ENCODE measurements around the gene TDRD3. TPM values are rescaled to one million over a fixed set of nuclear protein-coding genes. Genes with fewer than 3 reads are reported as not detected.

The TDRD3 gene
- total and polyA plus RNA-seq, 2 experiments from 2014 or later = 13.1 to 13.3 TPM

DNA sequence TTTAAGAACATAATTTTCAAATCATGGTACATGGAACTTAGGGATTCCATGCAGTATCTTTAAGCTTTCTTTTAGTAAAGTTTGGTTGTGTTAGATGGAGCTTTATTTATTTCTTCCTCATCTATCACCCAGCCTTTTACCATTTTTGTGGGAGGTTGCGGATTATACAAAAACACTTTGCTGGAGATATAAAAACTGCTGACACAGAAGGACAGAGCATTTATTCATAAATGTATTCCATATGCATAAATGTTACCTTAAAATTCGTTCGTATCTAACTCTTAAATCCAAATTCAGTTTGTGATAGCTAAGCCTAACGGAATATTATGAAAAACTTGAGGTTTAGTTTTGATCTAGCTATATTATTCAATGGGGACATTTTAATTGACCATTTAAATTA, 143.3 kb downstream of the TDRD3 start:
- Mint-ChIP-seq H3K4me3 (no peak overlapping the region), H3K4me1 (no peaks in the 10 kb centered on the region), H3K27me3 (ENCODE audit: insufficient read depth, low read depth, poor library complexity) (no peaks in the 10 kb centered on the region), H3K27ac (no peak overlapping the region), H3K36me3 (ENCODE audit: low read depth) (no peaks in the 10 kb centered on the region), H3K9me3 (no peaks in the 10 kb centered on the region)
- Histone ChIP-seq H3K27ac (ENCODE audit: low read depth) (no peak overlapping the region), H3K27me3 (ENCODE audit: insufficient read depth) (no peaks in the 10 kb centered on the region), H3F3A (replicated peaks; ENCODE audit: low read depth) (no peaks in the 10 kb centered on the region), H3K4me2 (no peak overlapping the region), H3K4me1 (ENCODE audit: insufficient read depth) (no peaks in the 10 kb centered on the region), H4K20me1 (replicated peaks; ENCODE audit: insufficient read depth) (no peaks in the 10 kb centered on the region), H3K36me3 (ENCODE audit: insufficient read depth) (no peaks in the 10 kb centered on the region), H3K9me2 (ENCODE audit: insufficient read depth) (no peaks in the 10 kb centered on the region), H2AFZ (no peak overlapping the region), H3K4me3 (no peak overlapping the region), H3K79me2 (replicated peaks; ENCODE audit: insufficient read depth) (no peaks in the 10 kb centered on the region)
- ATAC-seq (no peak), DNase-seq (ENCODE audit: low spot score) (no peak)
- TF ChIP-seq POLR2AphosphoS5 (IDR thresholded peaks at IDR 0.05; ENCODE audit: low read depth) (no peak), CREB1 (CRISPR knock-in tag; IDR thresholded peaks at IDR 0.05; ENCODE audit: low read depth) (no peak), NANOG (IDR thresholded peaks at IDR 0.05; ENCODE audit: borderline replicate concordance) (no peak), ZNF331 (CRISPR knock-in tag; IDR thresholded peaks at IDR 0.05; ENCODE audit: low read depth) (no peak), REST (IDR thresholded peaks at IDR 0.05; ENCODE audit: unreplicated experiment) (no peak), EZH2phosphoT487 (IDR thresholded peaks at IDR 0.05; ENCODE audit: unreplicated experiment) (no peak), JUNB (IDR thresholded peaks at IDR 0.05; ENCODE audit: unreplicated experiment) (no peak)
- TF ChIP-seq, protein P1, sequence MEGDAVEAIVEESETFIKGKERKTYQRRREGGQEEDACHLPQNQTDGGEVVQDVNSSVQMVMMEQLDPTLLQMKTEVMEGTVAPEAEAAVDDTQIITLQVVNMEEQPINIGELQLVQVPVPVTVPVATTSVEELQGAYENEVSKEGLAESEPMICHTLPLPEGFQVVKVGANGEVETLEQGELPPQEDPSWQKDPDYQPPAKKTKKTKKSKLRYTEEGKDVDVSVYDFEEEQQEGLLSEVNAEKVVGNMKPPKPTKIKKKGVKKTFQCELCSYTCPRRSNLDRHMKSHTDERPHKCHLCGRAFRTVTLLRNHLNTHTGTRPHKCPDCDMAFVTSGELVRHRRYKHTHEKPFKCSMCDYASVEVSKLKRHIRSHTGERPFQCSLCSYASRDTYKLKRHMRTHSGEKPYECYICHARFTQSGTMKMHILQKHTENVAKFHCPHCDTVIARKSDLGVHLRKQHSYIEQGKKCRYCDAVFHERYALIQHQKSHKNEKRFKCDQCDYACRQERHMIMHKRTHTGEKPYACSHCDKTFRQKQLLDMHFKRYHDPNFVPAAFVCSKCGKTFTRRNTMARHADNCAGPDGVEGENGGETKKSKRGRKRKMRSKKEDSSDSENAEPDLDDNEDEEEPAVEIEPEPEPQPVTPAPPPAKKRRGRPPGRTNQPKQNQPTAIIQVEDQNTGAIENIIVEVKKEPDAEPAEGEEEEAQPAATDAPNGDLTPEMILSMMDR (conservative IDR thresholded peaks at IDR 0.05; ENCODE audit: low read depth in 2 of 2) = no peak
- TF ChIP-seq, protein P2, sequence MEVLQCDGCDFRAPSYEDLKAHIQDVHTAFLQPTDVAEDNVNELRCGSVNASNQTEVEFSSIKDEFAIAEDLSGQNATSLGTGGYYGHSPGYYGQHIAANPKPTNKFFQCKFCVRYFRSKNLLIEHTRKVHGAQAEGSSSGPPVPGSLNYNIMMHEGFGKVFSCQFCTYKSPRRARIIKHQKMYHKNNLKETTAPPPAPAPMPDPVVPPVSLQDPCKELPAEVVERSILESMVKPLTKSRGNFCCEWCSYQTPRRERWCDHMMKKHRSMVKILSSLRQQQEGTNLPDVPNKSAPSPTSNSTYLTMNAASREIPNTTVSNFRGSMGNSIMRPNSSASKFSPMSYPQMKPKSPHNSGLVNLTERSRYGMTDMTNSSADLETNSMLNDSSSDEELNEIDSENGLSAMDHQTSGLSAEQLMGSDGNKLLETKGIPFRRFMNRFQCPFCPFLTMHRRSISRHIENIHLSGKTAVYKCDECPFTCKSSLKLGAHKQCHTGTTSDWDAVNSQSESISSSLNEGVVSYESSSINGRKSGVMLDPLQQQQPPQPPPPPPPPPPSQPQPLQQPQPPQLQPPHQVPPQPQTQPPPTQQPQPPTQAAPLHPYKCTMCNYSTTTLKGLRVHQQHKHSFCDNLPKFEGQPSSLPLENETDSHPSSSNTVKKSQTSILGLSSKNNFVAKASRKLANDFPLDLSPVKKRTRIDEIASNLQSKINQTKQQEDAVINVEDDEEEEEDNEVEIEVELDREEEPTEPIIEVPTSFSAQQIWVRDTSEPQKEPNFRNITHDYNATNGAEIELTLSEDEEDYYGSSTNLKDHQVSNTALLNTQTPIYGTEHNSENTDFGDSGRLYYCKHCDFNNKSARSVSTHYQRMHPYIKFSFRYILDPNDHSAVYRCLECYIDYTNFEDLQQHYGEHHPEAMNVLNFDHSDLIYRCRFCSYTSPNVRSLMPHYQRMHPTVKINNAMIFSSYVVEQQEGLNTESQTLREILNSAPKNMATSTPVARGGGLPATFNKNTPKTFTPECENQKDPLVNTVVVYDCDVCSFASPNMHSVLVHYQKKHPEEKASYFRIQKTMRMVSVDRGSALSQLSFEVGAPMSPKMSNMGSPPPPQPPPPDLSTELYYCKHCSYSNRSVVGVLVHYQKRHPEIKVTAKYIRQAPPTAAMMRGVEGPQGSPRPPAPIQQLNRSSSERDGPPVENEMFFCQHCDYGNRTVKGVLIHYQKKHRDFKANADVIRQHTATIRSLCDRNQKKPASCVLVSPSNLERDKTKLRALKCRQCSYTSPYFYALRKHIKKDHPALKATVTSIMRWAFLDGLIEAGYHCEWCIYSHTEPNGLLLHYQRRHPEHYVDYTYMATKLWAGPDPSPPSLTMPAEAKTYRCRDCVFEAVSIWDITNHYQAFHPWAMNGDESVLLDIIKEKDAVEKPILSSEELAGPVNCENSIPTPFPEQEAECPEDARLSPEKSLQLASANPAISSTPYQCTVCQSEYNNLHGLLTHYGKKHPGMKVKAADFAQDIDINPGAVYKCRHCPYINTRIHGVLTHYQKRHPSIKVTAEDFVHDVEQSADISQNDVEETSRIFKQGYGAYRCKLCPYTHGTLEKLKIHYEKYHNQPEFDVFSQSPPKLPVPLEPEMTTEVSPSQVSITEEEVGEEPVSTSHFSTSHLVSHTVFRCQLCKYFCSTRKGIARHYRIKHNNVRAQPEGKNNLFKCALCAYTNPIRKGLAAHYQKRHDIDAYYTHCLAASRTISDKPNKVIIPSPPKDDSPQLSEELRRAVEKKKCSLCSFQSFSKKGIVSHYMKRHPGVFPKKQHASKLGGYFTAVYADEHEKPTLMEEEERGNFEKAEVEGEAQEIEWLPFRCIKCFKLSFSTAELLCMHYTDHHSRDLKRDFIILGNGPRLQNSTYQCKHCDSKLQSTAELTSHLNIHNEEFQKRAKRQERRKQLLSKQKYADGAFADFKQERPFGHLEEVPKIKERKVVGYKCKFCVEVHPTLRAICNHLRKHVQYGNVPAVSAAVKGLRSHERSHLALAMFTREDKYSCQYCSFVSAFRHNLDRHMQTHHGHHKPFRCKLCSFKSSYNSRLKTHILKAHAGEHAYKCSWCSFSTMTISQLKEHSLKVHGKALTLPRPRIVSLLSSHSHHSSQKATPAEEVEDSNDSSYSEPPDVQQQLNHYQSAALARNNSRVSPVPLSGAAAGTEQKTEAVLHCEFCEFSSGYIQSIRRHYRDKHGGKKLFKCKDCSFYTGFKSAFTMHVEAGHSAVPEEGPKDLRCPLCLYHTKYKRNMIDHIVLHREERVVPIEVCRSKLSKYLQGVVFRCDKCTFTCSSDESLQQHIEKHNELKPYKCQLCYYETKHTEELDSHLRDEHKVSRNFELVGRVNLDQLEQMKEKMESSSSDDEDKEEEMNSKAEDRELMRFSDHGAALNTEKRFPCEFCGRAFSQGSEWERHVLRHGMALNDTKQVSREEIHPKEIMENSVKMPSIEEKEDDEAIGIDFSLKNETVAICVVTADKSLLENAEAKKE (CRISPR knock-in tag; IDR thresholded peaks at IDR 0.05) = no peak

Data from GM23338 (cell line).